Left lung (tissue), 14 donors: ENCODE measurements around the gene GLA. TPM values are rescaled to one million over a fixed set of nuclear protein-coding genes. Genes with fewer than 3 reads are reported as not detected.
A peak's percentile ranks its signal among the peaks of the same experiment; 100 is the strongest.

Source experiments
- ATAC-seq: fragments of 200-7000 bp; cut with Tn5 transposase; one replicate; pipeline ENCODE4 v1.9.1; 2020; ENCODE audit warnings: moderate library complexity
- DNase-seq, 4 donors: peaks; one replicate each; pipeline ENCODE4 v3.0.0-alpha.2; 2013 to 2020
- H3K27ac ChIP-seq, 2 donors: fragments of 200-600 bp; sonication (generic) in 1 of 2; one replicate each; pipeline versions ENCODE4 v1.5.0 to v1.8.0; 2020 to 2021
- H3K27me3 ChIP-seq, 2 donors: fragments of 200-600 bp; sonication (generic) in 1 of 2; one replicate each; pipeline versions ENCODE4 v1.5.0 to v1.8.0; 2020 to 2021
- H3K36me3 ChIP-seq, 2 donors: fragments of 200-600 bp; sonication (generic) in 1 of 2; one replicate each; pipeline versions ENCODE4 v1.5.0 to v1.8.0; 2020 to 2021
- H3K4me1 ChIP-seq, 2 donors: fragments of 200-600 bp; one replicate each; pipeline ENCODE4 v1.8.0; 2021
- H3K4me3 ChIP-seq, 2 donors: fragments of 200-600 bp; sonication (generic) in 1 of 2; one replicate each; pipeline versions ENCODE4 v1.5.0 to v1.8.0; 2020 to 2021; ENCODE audit warnings: mild to moderate bottlenecking in 1 of 2
- H3K9me3 ChIP-seq, 2 donors: fragments of 200-600 bp; sonication (generic) in 1 of 2; one replicate each; pipeline versions ENCODE4 v1.5.0 to v1.8.0; 2020 to 2021
- intact Hi-C, 2 donors: fragments of 100-400 bp; cut with DNase I; formaldehyde crosslinking; loops; one replicate each; pipeline versions ENCODE4 v1.11.2 to v1.14.2; 2022
- long read RNA-seq, 12 donors: library from polyadenylated mRNA in 2 of 12; unstranded in 2 of 12; transcript quantifications; one replicate each; pipeline ENCODE4 v2.0.0 and lab custom pipeline, GENCODE V29; 2019 to 2026
- polyA plus RNA-seq, 6 donors: library from polyadenylated mRNA; unstranded; fragments of 120-200 nt; gene quantifications; one replicate each; pipeline ENCODE4 v1.2.1, GENCODE V29; 2013; ENCODE audit not compliant: insufficient read length in 6 of 6
- total RNA-seq, 2 donors: library from RNA; stranded (reverse); fragmentation: NEBNext Ultra II Directional; extraction: Animal tissue kit (Norgen Biotek cat#: 25700); gene quantifications; one replicate each; pipeline ENCODE4 v1.2.1, GENCODE V29; 2021
- TF ChIP-seq, protein P1 (sequence below), 2 donors: fragments of 200-600 bp; sonication (generic) in 1 of 2; IDR thresholded peaks; one replicate each; pipeline versions ENCODE4 v1.5.0 to v1.8.0; 2021; ENCODE audit warnings: antibody characterized with exemption in 2 of 2
- donor health status: DM: no; HTN: yes; CAD: no.
- donor health status: DM: no; HTN: no; CAD: no.

GLA gene
- 10 to 100 TPM; 30.1 to 57.7 TPM for total RNA-seq
- polyA plus RNA-seq = 10 to 100 TPM; 26.2 to 30.7 (median 27.8) TPM
- long read RNA-seq, donor 1, transcript GLA-202 (2 exons, 618 nt) = minor isoform, 7 of 184 reads
- long read RNA-seq, donor 1, transcript GLA-201 (7 exons, 1,318 nt) = major isoform, 9 of 184 reads
- long read RNA-seq, donor 1, partial matches to known transcripts = 74 of 184 reads
- long read RNA-seq, donor 1, other reads (novel, unspliced or antisense) = 89 of 184 reads
- long read RNA-seq, donor 2, transcript GLA-201 (7 exons, 1,318 nt) = major isoform, 6 of 11 reads
- long read RNA-seq, donor 2, partial matches to known transcripts = 0 of 11 reads
- long read RNA-seq, donor 2, other reads (novel, unspliced or antisense) = 0 of 11 reads
- long read RNA-seq, donor 3, transcript GLA-201 (7 exons, 1,318 nt) = major isoform, 7 of 7 reads
- long read RNA-seq, donor 3, partial matches to known transcripts = 0 of 7 reads
- long read RNA-seq, donor 3, other reads (novel, unspliced or antisense) = 0 of 7 reads
- long read RNA-seq, donor 4, transcript GLA-201 (7 exons, 1,318 nt) = major isoform, 27 of 38 reads
- long read RNA-seq, donor 4, transcript GLA-204 (3 exons, 793 nt) = minor isoform, 8 of 38 reads
- long read RNA-seq, donor 4, partial matches to known transcripts = 0 of 38 reads
- long read RNA-seq, donor 4, other reads (novel, unspliced or antisense) = 2 of 38 reads
- long read RNA-seq, donor 5, partial matches to known transcripts = 0 of 11 reads
- long read RNA-seq, donor 5, other reads (novel, unspliced or antisense) = 0 of 11 reads
- long read RNA-seq, donor 6, transcript GLA-201 (7 exons, 1,318 nt) = major isoform, 9 of 20 reads
- long read RNA-seq, donor 6, transcript GLA-202 (2 exons, 618 nt) = minor isoform, 5 of 20 reads
- long read RNA-seq, donor 6, transcript GLA-204 (3 exons, 793 nt) = minor isoform, 5 of 20 reads
- long read RNA-seq, donor 6, partial matches to known transcripts = 0 of 20 reads
- long read RNA-seq, donor 6, other reads (novel, unspliced or antisense) = 0 of 20 reads
- long read RNA-seq, donor 7, partial matches to known transcripts = 0 of 5 reads
- long read RNA-seq, donor 7, other reads (novel, unspliced or antisense) = 0 of 5 reads
- long read RNA-seq, donor 8, transcript GLA-201 (7 exons, 1,318 nt) = major isoform, 6 of 8 reads
- long read RNA-seq, donor 8, partial matches to known transcripts = 0 of 8 reads
- long read RNA-seq, donor 8, other reads (novel, unspliced or antisense) = 0 of 8 reads
- long read RNA-seq, donor 9 = 0 reads
- long read RNA-seq, donor 10, transcript GLA-204 (3 exons, 793 nt) = minor isoform, 9 of 93 reads
- long read RNA-seq, donor 10, transcript GLA-201 (7 exons, 1,318 nt) = major isoform, 81 of 93 reads
- long read RNA-seq, donor 10, partial matches to known transcripts = 0 of 93 reads
- long read RNA-seq, donor 10, other reads (novel, unspliced or antisense) = 3 of 93 reads
- long read RNA-seq, donor 11, transcript GLA-201 (7 exons, 1,318 nt) = major isoform, 6 of 216 reads
- long read RNA-seq, donor 11, partial matches to known transcripts = 205 of 216 reads
- long read RNA-seq, donor 11, other reads (novel, unspliced or antisense) = 0 of 216 reads
- long read RNA-seq, donor 12, partial matches to known transcripts = 0 of 11 reads
- long read RNA-seq, donor 12, other reads (novel, unspliced or antisense) = 0 of 11 reads

DNA sequence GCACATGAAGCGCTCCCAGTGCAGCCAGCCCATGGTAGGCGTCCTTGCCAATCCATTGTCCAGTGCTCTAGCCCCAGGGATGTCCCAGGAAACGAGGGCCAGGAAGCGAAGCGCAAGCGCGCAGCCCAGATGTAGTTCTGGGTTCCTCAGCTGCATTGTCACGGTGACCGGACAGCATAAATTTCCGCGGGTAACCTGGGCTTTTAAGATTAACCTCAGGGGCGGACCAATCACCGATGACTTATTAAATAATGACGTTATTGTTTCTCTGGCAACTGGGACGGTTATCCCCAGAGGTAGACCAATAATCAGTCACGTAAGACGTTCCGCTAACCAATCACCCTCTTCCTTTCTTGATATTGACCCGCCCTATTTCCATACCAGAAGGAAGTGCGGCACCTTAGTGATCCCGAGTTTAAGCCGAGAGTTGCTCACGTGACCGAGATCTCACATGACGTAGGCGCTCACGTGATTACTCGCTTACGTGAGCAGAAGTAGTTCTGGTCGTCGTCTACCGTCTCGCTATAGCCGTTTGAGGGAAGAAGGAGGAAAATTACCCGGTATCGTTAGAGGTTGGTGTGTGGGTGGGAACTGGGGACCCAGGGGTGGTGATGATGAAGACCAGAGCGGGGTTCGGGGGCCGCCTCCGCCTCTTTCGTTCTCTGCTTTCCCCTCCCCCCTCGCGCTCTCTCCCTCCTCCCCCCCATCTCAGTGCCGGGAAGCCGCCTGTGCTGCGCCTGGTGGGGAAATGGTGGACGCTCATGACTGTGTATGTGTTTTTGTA, at the start of gene GLA, which contains the start of gene HNRNPH2:
GLA (minus strand) TSS at position 178 of the 784 bp plus-strand sequence; CDS start at position 156, 22 bp downstream.
HNRNPH2 (plus strand) TSS at position 475 of the 784 bp plus-strand sequence. CDS start 3,767 bp downstream, outside the sequence.
- H3K4me1 ChIP-seq = peaks cover 3 to 18% of the 10 kb centered on the region in 2 donors
- DNase-seq (peak; percentile 85 to 96 (median 92)), ATAC-seq (peak; percentile 95)
- peaks cover 0 to 18% of the 10 kb centered on the region in 2 donors for H3K36me3 ChIP-seq
- intact Hi-C loops = no loop called here
- H3K9me3 ChIP-seq = no peaks in the 10 kb centered on the region
- H3K27ac ChIP-seq = peak within 1 kb of the TSS; percentile 93 to 95
- peak within 1 kb of the TSS; percentile 40 to 56 for H3K4me3 ChIP-seq
- H3K27me3 ChIP-seq = no peaks in the 10 kb centered on the region
- TF ChIP-seq, protein P1, sequence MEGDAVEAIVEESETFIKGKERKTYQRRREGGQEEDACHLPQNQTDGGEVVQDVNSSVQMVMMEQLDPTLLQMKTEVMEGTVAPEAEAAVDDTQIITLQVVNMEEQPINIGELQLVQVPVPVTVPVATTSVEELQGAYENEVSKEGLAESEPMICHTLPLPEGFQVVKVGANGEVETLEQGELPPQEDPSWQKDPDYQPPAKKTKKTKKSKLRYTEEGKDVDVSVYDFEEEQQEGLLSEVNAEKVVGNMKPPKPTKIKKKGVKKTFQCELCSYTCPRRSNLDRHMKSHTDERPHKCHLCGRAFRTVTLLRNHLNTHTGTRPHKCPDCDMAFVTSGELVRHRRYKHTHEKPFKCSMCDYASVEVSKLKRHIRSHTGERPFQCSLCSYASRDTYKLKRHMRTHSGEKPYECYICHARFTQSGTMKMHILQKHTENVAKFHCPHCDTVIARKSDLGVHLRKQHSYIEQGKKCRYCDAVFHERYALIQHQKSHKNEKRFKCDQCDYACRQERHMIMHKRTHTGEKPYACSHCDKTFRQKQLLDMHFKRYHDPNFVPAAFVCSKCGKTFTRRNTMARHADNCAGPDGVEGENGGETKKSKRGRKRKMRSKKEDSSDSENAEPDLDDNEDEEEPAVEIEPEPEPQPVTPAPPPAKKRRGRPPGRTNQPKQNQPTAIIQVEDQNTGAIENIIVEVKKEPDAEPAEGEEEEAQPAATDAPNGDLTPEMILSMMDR (IDR thresholded peaks at IDR 0.05) = peak in 1 of 2 donors; percentile 15

DNA sequence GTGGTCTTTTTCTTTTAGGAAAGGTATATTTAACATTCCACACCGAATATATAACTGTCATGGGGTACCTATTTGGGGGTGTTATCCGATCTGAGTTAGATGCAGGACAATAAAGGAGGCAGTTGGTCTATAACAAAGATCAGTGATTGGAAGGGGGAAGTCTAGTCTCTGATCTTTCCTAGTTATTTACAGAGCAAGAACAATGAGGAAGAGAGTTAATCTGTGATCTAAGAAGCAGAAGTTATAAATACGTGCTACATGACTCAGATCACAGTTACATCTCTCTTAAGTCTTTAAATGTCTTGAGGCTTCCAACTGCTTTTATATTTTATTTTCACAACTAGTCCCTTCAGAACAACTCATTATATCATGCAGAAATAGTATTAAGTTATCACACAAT, 44.3 kb upstream of the GLA start:
- no peaks in the 10 kb centered on the region for H3K4me1 ChIP-seq
- H3K4me3 ChIP-seq = no peak overlapping the region
- no peaks in the 10 kb centered on the region for H3K27me3 ChIP-seq
- no peaks in the 10 kb centered on the region for H3K36me3 ChIP-seq
- no peak for ATAC-seq
- intact Hi-C loops = no loop called here
- no peak for DNase-seq
- TF ChIP-seq, protein P1 (IDR thresholded peaks at IDR 0.05) = no peak
- no peak overlapping the region for H3K27ac ChIP-seq
- H3K9me3 ChIP-seq = no peaks in the 10 kb centered on the region

DNA sequence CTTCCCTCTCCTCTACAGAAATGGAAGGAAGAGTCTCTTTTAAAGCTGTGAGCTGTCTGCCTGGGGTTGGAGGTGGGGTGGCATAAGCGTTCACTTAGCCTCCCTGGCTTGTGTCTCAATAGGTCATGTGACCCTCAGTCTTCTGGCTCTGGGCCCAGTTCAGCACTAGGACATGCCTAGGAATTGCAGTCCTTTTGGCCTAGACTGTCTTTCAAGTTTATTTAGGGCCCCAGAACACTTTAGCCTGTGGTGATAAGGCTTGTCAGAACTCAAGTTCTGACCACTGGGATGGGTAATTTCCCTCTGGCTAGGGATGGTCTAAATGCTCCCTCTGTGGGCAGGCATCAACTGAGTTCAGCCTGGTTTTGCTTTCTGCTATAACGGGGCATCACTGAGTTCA, 43.2 kb upstream of the GLA start:
- DNase-seq = peak in 1 of 4 donors; percentile 31
- H3K4me3 ChIP-seq = no peak overlapping the region
- H3K4me1 ChIP-seq = no peaks in the 10 kb centered on the region
- H3K36me3 ChIP-seq = no peaks in the 10 kb centered on the region
- H3K27me3 ChIP-seq = no peaks in the 10 kb centered on the region
- H3K27ac ChIP-seq = no peak overlapping the region
- intact Hi-C loops = no loop called here
- TF ChIP-seq, protein P1 (IDR thresholded peaks at IDR 0.05) = no peak
- no peaks in the 10 kb centered on the region for H3K9me3 ChIP-seq
- ATAC-seq = no peak

DNA sequence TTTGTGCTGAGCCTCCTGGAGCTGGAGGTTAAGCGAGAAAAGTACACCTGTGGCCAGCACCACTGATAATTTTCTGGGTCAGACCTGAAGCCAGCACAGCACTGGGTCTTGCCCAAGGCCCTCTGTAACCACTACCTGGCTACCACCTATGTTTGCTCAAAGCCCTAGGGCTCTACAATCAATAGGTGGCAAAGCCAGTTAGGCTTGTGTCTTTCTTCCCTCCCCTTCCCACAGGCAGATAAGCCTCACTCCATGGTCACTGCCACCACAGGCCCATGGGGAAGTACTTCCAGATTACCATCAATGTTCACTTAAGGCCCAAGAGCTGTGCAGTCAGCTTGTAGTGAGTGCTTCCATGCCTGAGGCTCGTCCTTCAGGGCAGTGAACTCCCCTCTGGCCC, 42.4 kb upstream of the GLA start:
- Histone ChIP-seq H3K9me3 (no peaks in the 10 kb centered on the region), H3K4me3 (no peak overlapping the region), H3K27ac (no peak overlapping the region), H3K4me1 (no peaks in the 10 kb centered on the region), H3K36me3 (no peaks in the 10 kb centered on the region), H3K27me3 (no peaks in the 10 kb centered on the region)
- no peak for DNase-seq
- intact Hi-C loops = no loop called here
- ATAC-seq = no peak
- TF ChIP-seq, protein P1 (IDR thresholded peaks at IDR 0.05) = no peak
